ENCODE measurements around the gene RFTN1. TPM values are rescaled to one million over a fixed set of nuclear protein-coding genes. Genes with fewer than 3 reads are reported as not detected.

The RFTN1 gene
- polyA plus RNA-seq, 2 of the 4 experiments (the other 2 are of a cell fraction), result 1.8 to 3.7 TPM

GRCh38 chr3:16484216-16484615, 29.3 kb downstream of the RFTN1 start:
- H3K27ac ChIP-seq, result 0 out of 6 replicates have a peak overlapping the region, but pooled peaks of 1 of the 2 experiments have one; percentile 34
- DNase-seq (ENCODE audit: low read depth in 1 of 2, low spot score in 1 of 2) (no peak), FAIRE-seq (no peak), ATAC-seq (no peak)
- TF ChIP-seq CEBPB (IDR thresholded peaks at IDR 0.05) (peak; percentile 92 to 93), USF2 (IDR thresholded peaks at IDR 0.05) (no peak)
- H3K4me1 ChIP-seq, result peaks cover 44% of the 10 kb centered on the region
- ChIA-PET CTCF (interaction anchor here (0.6 to 0.7 kb wide), 3 partner anchors 8 to 216 kb away, joined by 3 read pairs; no protein-coding TSS in a partner anchor), POLR2A (no interaction called here)
- H3K9me3 ChIP-seq, result no peaks in the 10 kb centered on the region
- 0 out of 3 replicates have a peak overlapping the region, but pooled peaks have one; percentile 69 for H3K4me2 ChIP-seq
- no peak overlapping the region for H3K4me3 ChIP-seq
- WGBS (ENCODE audit: missing lambda C conversion rate), result 84% methylated on average over 6 of the region's 6 CpGs

DNA sequence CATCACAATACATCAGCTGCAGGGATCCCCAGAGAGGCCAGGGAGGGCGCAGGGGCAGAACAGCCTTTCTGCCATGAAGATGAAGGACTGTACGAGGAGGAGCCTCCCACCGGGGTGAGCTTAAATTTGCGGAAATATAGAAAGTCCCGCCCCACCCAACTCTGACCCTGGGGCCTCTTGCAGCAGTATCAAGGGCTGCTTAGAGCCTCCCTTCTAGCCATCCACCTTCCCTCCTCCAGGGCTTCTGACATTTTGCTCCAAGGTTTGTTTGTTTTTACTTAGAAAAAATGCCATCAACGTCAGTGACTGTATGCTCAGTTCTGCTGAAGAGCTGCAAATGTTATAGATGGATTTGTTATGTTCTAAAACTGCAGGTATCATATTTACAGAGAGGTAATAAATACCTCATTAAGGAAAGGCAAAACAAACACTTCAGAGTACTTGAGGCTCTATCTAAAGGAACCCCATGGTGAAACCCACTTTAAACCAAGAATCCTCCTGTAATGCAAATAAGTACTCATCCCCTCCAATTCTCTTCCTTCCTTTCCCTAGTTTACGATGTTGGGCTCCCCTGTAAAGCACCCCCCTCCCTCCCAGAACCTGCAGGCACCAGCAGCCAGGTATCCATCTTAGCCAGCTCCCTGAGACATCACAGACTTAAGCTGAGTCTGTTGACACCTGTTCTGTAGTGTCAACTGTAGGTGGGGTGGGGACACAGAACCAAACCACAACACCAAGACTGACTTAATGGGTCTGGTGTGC, 30.5 kb downstream of the RFTN1 start:
- WGBS (ENCODE audit: missing lambda C conversion rate), result 32% methylated on average over 7 of the region's 7 CpGs
- Histone ChIP-seq H3K4me1 (peaks cover 44% of the 10 kb centered on the region), H3K27ac (peak overlapping the region in 1 of 2 experiments; percentile 75; a peak in 3 of 6 replicates), H3K4me3 (no peak overlapping the region), H3K4me2 (peak overlapping the region; percentile 69), H3K9me3 (no peaks in the 10 kb centered on the region)
- POLR2A ChIA-PET, result no interaction called here
- FAIRE-seq, result no peak
- peak in 1 of 2 experiments; percentile 46 for DNase-seq (ENCODE audit: low read depth in 1 of 2, low spot score in 1 of 2)
- ATAC-seq, result peak; percentile 45 to 69; a peak in 4 of 6 replicates
- TF ChIP-seq RCOR1 (IDR thresholded peaks at IDR 0.05; ENCODE audit: low read depth, low read length), result no peak
- TF ChIP-seq HOXB13 (CRISPR knock-in tag; IDR thresholded peaks at IDR 0.05; ENCODE audit: low read depth), result no peak
- peak; percentile 68 for TF ChIP-seq GATA3 (IDR thresholded peaks at IDR 0.05; ENCODE audit: borderline replicate concordance)
- CTCF ChIA-PET, result interaction anchor here (1.1 to 1.5 kb wide), 2 partner anchors 12 to 24 kb away, joined by 3 read pairs; no protein-coding TSS in a partner anchor

DNA sequence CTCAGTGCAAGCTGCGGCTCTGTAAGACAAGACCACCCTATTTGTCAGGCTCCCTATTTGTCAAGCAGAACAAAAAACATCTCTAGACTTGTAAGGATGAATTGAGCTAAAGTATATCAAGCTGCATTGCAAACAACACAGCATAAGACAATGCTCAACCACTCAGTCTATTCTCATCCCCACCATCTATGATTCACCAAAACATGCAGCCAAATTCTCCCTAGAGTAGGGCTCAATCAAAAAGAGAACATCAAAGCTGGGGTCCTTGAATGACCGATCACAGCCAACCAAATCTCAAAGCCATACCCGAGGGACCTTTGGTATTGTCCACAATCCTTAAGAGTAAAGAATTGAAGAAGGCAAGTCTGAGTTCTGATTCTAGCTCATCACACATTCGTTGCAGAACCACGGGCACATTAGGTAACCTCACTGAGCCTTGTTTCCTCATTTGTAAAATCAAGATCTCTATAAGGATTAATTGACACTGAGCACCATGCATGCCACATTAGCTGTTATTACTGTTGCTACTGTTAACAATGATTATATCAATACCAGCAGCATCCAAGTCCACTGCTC, 31.2 kb downstream of the RFTN1 start:
- POLR2A ChIA-PET, result no interaction called here
- DNase-seq (ENCODE audit: low read depth in 1 of 2, low spot score in 1 of 2), result no peak
- Histone ChIP-seq H3K27ac (peak overlapping the region; percentile 41 to 75; a peak in 5 of 6 replicates), H3K4me1 (peaks cover 44% of the 10 kb centered on the region), H3K4me3 (no peak overlapping the region), H3K4me2 (peak overlapping the region; percentile 69), H3K9me3 (no peaks in the 10 kb centered on the region)
- TF ChIP-seq HEYL (CRISPR knock-in tag; IDR thresholded peaks at IDR 0.05), result no peak
- TF ChIP-seq MAFK (IDR thresholded peaks at IDR 0.05; ENCODE audit: partially characterized antibody), result no peak
- no peak for TF ChIP-seq RCOR1 (IDR thresholded peaks at IDR 0.05; ENCODE audit: low read depth, low read length)
- TF ChIP-seq KDM5A (IDR thresholded peaks at IDR 0.05), result no peak
- no peak for TF ChIP-seq JUNB (IDR thresholded peaks at IDR 0.05)
- FAIRE-seq, result no peak
- 94% methylated on average over 5 of the region's 5 CpGs for WGBS (ENCODE audit: missing lambda C conversion rate)
- no peak for ATAC-seq
- CTCF ChIA-PET, result interaction anchor here (1.1 to 1.5 kb wide), 2 partner anchors 12 to 24 kb away, joined by 3 read pairs; no protein-coding TSS in a partner anchor

- ChIA-PET POLR2A (no interaction called here), CTCF (interaction anchor here (1.1 kb wide), 1 partner anchor 13 kb away, joined by 3 read pairs; no protein-coding TSS in a partner anchor)
- H3K4me2 ChIP-seq, result peak overlapping the region; percentile 69
- no peak for DNase-seq (ENCODE audit: low read depth in 1 of 2, low spot score in 1 of 2)
- no peak for ATAC-seq
- peak overlapping the region; percentile 41 to 75; a peak in 5 of 6 replicates for H3K27ac ChIP-seq
- H3K4me1 ChIP-seq, result peaks cover 51% of the 10 kb centered on the region
- no peak overlapping the region for H3K4me3 ChIP-seq
- H3K9me3 ChIP-seq, result no peaks in the 10 kb centered on the region
- WGBS (ENCODE audit: missing lambda C conversion rate), result 80% methylated on average over 3 of the region's 3 CpGs
- FAIRE-seq, result no peak
- no peak for TF ChIP-seq JUN (IDR thresholded peaks at IDR 0.05)
- TF ChIP-seq CHD4 (IDR thresholded peaks at IDR 0.05; ENCODE audit: borderline replicate concordance), result no peak
- no peak for TF ChIP-seq ESRRA (IDR thresholded peaks at IDR 0.05; ENCODE audit: borderline replicate concordance, low read length)
- TF ChIP-seq HDAC2 (IDR thresholded peaks at IDR 0.05), result no peak
- no peak for TF ChIP-seq EP300 (IDR thresholded peaks at IDR 0.05)
- no peak for TF ChIP-seq ZNF302 (CRISPR knock-in tag; IDR thresholded peaks at IDR 0.05)
- TF ChIP-seq POLR2AphosphoS2 (conservative IDR thresholded peaks at IDR 0.05; ENCODE audit: low read length), result no peak
- TF ChIP-seq, protein P1, sequence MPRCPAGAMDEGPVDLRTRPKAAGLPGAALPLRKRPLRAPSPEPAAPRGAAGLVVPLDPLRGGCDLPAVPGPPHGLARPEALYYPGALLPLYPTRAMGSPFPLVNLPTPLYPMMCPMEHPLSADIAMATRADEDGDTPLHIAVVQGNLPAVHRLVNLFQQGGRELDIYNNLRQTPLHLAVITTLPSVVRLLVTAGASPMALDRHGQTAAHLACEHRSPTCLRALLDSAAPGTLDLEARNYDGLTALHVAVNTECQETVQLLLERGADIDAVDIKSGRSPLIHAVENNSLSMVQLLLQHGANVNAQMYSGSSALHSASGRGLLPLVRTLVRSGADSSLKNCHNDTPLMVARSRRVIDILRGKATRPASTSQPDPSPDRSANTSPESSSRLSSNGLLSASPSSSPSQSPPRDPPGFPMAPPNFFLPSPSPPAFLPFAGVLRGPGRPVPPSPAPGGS (IDR thresholded peaks at IDR 0.05), result no peak
- no peak for TF ChIP-seq ATOH8 (CRISPR knock-in tag; IDR thresholded peaks at IDR 0.05; ENCODE audit: low read depth)
- no peak for TF ChIP-seq PHF8 (IDR thresholded peaks at IDR 0.05; ENCODE audit: borderline replicate concordance, low read depth)
- no peak for TF ChIP-seq CEBPB (IDR thresholded peaks at IDR 0.05)
- TF ChIP-seq HOXB5 (CRISPR knock-in tag; IDR thresholded peaks at IDR 0.05), result no peak
- no peak for TF ChIP-seq TFCP2L1 (CRISPR knock-in tag; IDR thresholded peaks at IDR 0.05)
- no peak for TF ChIP-seq FOSL2 (IDR thresholded peaks at IDR 0.05)
- no peak for TF ChIP-seq FOSL2 (CRISPR knock-in tag; IDR thresholded peaks at IDR 0.05)
- TF ChIP-seq HMGXB4 (CRISPR knock-in tag; IDR thresholded peaks at IDR 0.05; ENCODE audit: borderline replicate concordance), result no peak
- no peak for TF ChIP-seq RFX5 (IDR thresholded peaks at IDR 0.05)
- TF ChIP-seq SREBF2 (IDR thresholded peaks at IDR 0.05), result no peak
These were observed 32.0 kb downstream of the RFTN1 start for GRCh38 chr3:16481546-16481897.
